Astrocyte (in vitro differentiated cells and primary cell): ENCODE measurements around the gene RASSF6. TPM values are rescaled to one million over a fixed set of nuclear protein-coding genes. Genes with fewer than 3 reads are reported as not detected.

Experiments
- DNase-seq: peaks from one replicate; pipeline ENCODE4 v3.0.0-alpha.2; 2010; ENCODE audit warnings: low read depth
- FAIRE-seq: peaks from 2 replicates; lab custom pipeline; 2011; peaks lifted over from hg19 to GRCh38; lab: Jason Lieb, UNC
- H2AFZ ChIP-seq: 2 replicates; pipeline ENCODE4 v1.6.0; 2012; ENCODE audit warnings: low read depth, low read length, inconsistent platforms
- H3K27ac ChIP-seq: 2 replicates; pipeline ENCODE4 v1.5.1; 2011; ENCODE audit warnings: low read depth, low read length, inconsistent platforms
- H3K27me3 ChIP-seq: 2 replicates; pipeline ENCODE4 v1.6.0; 2011; ENCODE audit warnings: low read length, inconsistent platforms; ENCODE audit not compliant: insufficient read depth
- H3K36me3 ChIP-seq: 2 replicates; pipeline ENCODE4 v1.5.1; 2011; ENCODE audit warnings: low read length, inconsistent platforms; ENCODE audit not compliant: insufficient read depth
- H3K4me1 ChIP-seq: 2 replicates; pipeline ENCODE4 v1.5.1; 2011; ENCODE audit warnings: low read length, inconsistent platforms; ENCODE audit not compliant: insufficient read depth
- H3K4me2 ChIP-seq: 2 replicates; pipeline ENCODE4 v1.6.0; 2012; ENCODE audit warnings: low read length, inconsistent platforms
- H3K4me3 ChIP-seq: 2 replicates; pipeline ENCODE4 v1.5.1; 2011; ENCODE audit warnings: low read depth, mild to moderate bottlenecking, low read length, inconsistent platforms; ENCODE audit not compliant: insufficient read depth
- H3K79me2 ChIP-seq: 2 replicates; pipeline ENCODE4 v1.6.0; 2012; ENCODE audit warnings: mild to moderate bottlenecking, low read length, inconsistent platforms; ENCODE audit not compliant: insufficient read depth
- H3K9ac ChIP-seq: 2 replicates; pipeline ENCODE4 v1.6.0; 2012; ENCODE audit warnings: mild to moderate bottlenecking, low read length, inconsistent platforms
- H3K9me3 ChIP-seq: 2 replicates; pipeline ENCODE4 v1.5.1; 2012; ENCODE audit warnings: low read depth, mild to moderate bottlenecking, low read length, inconsistent platforms; ENCODE audit not compliant: insufficient read depth
- H4K20me1 ChIP-seq: 2 replicates; pipeline ENCODE4 v1.6.0; 2012; ENCODE audit warnings: low read length, inconsistent platforms; ENCODE audit not compliant: insufficient read depth
- H3K27ac Mint-ChIP-seq: one replicate; pipeline ENCODE4 v1.8.0; 2021; ENCODE audit warnings: mild to moderate bottlenecking, mixed read lengths; ENCODE audit not compliant: unreplicated experiment
- H3K27me3 Mint-ChIP-seq: one replicate; pipeline ENCODE4 v1.8.0; 2021; ENCODE audit warnings: low read depth, mixed read lengths; ENCODE audit not compliant: unreplicated experiment
- H3K36me3 Mint-ChIP-seq: one replicate; pipeline ENCODE4 v1.8.0; 2021; ENCODE audit warnings: low read depth, mixed read lengths; ENCODE audit not compliant: unreplicated experiment
- H3K4me1 Mint-ChIP-seq: one replicate; pipeline ENCODE4 v1.8.0; 2021; ENCODE audit warnings: low read depth, mixed read lengths; ENCODE audit not compliant: unreplicated experiment
- H3K4me3 Mint-ChIP-seq: one replicate; pipeline ENCODE4 v1.8.0; 2021; ENCODE audit warnings: mild to moderate bottlenecking, moderate library complexity, mixed read lengths; ENCODE audit not compliant: unreplicated experiment
- H3K9me3 Mint-ChIP-seq: one replicate; pipeline ENCODE4 v1.8.0; 2021; ENCODE audit warnings: mild to moderate bottlenecking, mixed read lengths; ENCODE audit not compliant: unreplicated experiment
- CTCF ChIP-seq: IDR thresholded peaks from 2 replicates; pipeline ENCODE4 v1.5.1; 2011; ENCODE audit warnings: low read depth, mild to moderate bottlenecking, inconsistent platforms, low read length, moderate library complexity; ENCODE audit not compliant: insufficient read depth
- EZH2 ChIP-seq: IDR thresholded peaks from 2 replicates; pipeline ENCODE4 v1.6.1; 2012; ENCODE audit warnings: mild to moderate bottlenecking, low read length, inconsistent platforms; ENCODE audit not compliant: insufficient read depth
- total RNA-seq: library from RNA; stranded (reverse); gene quantifications from 2 replicates; pipeline ENCODE4 v1.2.1, GENCODE V29; 2021

RASSF6 gene
- total RNA-seq, 1 donor from 2014 or later = 0.14 TPM

GRCh38 chr4:73589887-73590801 is 30.1 kb downstream of the RASSF6 start:
- TF ChIP-seq EZH2 (no peak), CTCF (no peak)
- Mint-ChIP-seq H3K27ac (no peak overlapping the region), H3K36me3 (no peaks in the 10 kb centered on the region)

GRCh38 chr4:73589261-73589847 is 30.9 kb downstream of the RASSF6 start:
- H3K4me2 ChIP-seq = no peak overlapping the region
- H3K79me2 ChIP-seq = no peaks in the 10 kb centered on the region
- H3K4me3 ChIP-seq = no peak overlapping the region
- TF ChIP-seq CTCF = no peak
- TF ChIP-seq EZH2 = no peak
- H3K27me3 ChIP-seq = no peaks in the 10 kb centered on the region
- H3K9me3 ChIP-seq = no peaks in the 10 kb centered on the region
- H4K20me1 ChIP-seq = no peaks in the 10 kb centered on the region
- FAIRE-seq = peak; percentile 41
- no peaks in the 10 kb centered on the region for H3K36me3 Mint-ChIP-seq
- H2AFZ ChIP-seq = no peak overlapping the region
- peak; percentile 66 for DNase-seq
- no peaks in the 10 kb centered on the region for H3K27me3 Mint-ChIP-seq
- H3K4me3 Mint-ChIP-seq = no peak overlapping the region
- H3K4me1 Mint-ChIP-seq = peaks cover 2% of the 10 kb centered on the region
- H3K27ac Mint-ChIP-seq = no peak overlapping the region
- H3K4me1 ChIP-seq = peaks cover 4% of the 10 kb centered on the region
- H3K36me3 ChIP-seq = no peaks in the 10 kb centered on the region
- H3K9ac ChIP-seq = no peak overlapping the region
- no peak overlapping the region for H3K27ac ChIP-seq
- H3K9me3 Mint-ChIP-seq = no peaks in the 10 kb centered on the region

More at GRCh38 chr4:73589887-73590801, 30.1 kb downstream of the RASSF6 start:
- DNase-seq (peak; percentile 41), FAIRE-seq (no peak)
- Histone ChIP-seq H3K4me2 (no peak overlapping the region), H3K9me3 (no peaks in the 10 kb centered on the region), H3K27ac (no peak overlapping the region), H3K36me3 (no peaks in the 10 kb centered on the region), H3K79me2 (no peaks in the 10 kb centered on the region), H4K20me1 (no peaks in the 10 kb centered on the region), H3K4me1 (peaks cover 4% of the 10 kb centered on the region), H2AFZ (no peak overlapping the region), H3K4me3 (no peak overlapping the region), H3K9ac (no peak overlapping the region), H3K27me3 (no peaks in the 10 kb centered on the region)
- no peaks in the 10 kb centered on the region for H3K9me3 Mint-ChIP-seq
- H3K4me1 Mint-ChIP-seq = peaks cover 2% of the 10 kb centered on the region
- no peak overlapping the region for H3K4me3 Mint-ChIP-seq
- H3K27me3 Mint-ChIP-seq = no peaks in the 10 kb centered on the region
